H54 (cell line): ENCODE measurements around the gene DGKI.

Source experiments
- DNase-seq: peaks from one replicate; pipeline ENCODE4 v3.0.0; 2011; ENCODE audit warnings: low spot score, mixed read lengths; ENCODE audit not compliant: insufficient read length
- FAIRE-seq: peaks from 3 replicates; lab custom pipeline; 2011; peaks lifted over from hg19 to GRCh38; lab: Jason Lieb, UNC
- POLR2A ChIP-seq: IDR thresholded peaks from 2 replicates; pipeline ENCODE4 v1.6.1; 2011; ENCODE audit warnings: low read depth, mild to moderate bottlenecking, low read length

The DGKI gene

GRCh38 chr7:137846827-137847567 lies at the start of gene DGKI:
TSS of gene DGKI (minus strand) at chr7:137846974.
- no peak for DNase-seq
- no peak for FAIRE-seq
- no peak for TF ChIP-seq POLR2A

- FAIRE-seq (no peak), DNase-seq (no peak)
- TF ChIP-seq POLR2A, result no peak
Measured at GRCh38 chr7:137895301-137896221, 48.8 kb upstream of the DGKI start.

- TF ChIP-seq POLR2A, result no peak
- FAIRE-seq, result no peak
- DNase-seq, result no peak
Measured at GRCh38 chr7:137893143-137893742, 46.5 kb upstream of the DGKI start.

- TF ChIP-seq POLR2A, result no peak
- no peak for DNase-seq
- no peak for FAIRE-seq
Measured at GRCh38 chr7:137891016-137891655, 44.4 kb upstream of the DGKI start.

GRCh38 chr7:137890449-137890921 lies 43.7 kb upstream of the DGKI start:
- DNase-seq (no peak), FAIRE-seq (no peak)
- TF ChIP-seq POLR2A, result no peak

GRCh38 chr7:137888241-137888640 lies 41.5 kb upstream of the DGKI start:
- FAIRE-seq, result no peak
- no peak for DNase-seq
- no peak for TF ChIP-seq POLR2A

- no peak for FAIRE-seq
- no peak for DNase-seq
Measured at GRCh38 chr7:137886746-137887145, 40.0 kb upstream of the DGKI start.

GRCh38 chr7:137886281-137886680 lies 39.5 kb upstream of the DGKI start:
- no peak for DNase-seq
- TF ChIP-seq POLR2A, result no peak
- FAIRE-seq, result no peak

More at GRCh38 chr7:137886746-137887145, 40.0 kb upstream of the DGKI start:
- TF ChIP-seq POLR2A, result no peak

- no peak for TF ChIP-seq POLR2A
- DNase-seq (no peak), FAIRE-seq (no peak)
Measured at GRCh38 chr7:137885678-137886077, 38.9 kb upstream of the DGKI start.

- no peak for FAIRE-seq
- no peak for TF ChIP-seq POLR2A
- no peak for DNase-seq
Measured at GRCh38 chr7:137882806-137883205, 36.0 kb upstream of the DGKI start.

GRCh38 chr7:137882261-137882668 lies 35.5 kb upstream of the DGKI start:
- DNase-seq (peak; percentile 93), FAIRE-seq (peak; percentile 84)
- no peak for TF ChIP-seq POLR2A

GRCh38 chr7:137881607-137882260 lies 35.0 kb upstream of the DGKI start:
- DNase-seq (no peak), FAIRE-seq (no peak)
- TF ChIP-seq POLR2A, result no peak

- DNase-seq (peak; percentile 7), FAIRE-seq (no peak)
- no peak for TF ChIP-seq POLR2A
Measured at GRCh38 chr7:137880432-137880831, 33.7 kb upstream of the DGKI start.
